ENCODE results near the gene AATF. TPM values are rescaled to one million over a fixed set of nuclear protein-coding genes. Genes with fewer than 3 reads are reported as not detected.

The AATF gene
- total RNA-seq, 1 experiment from 2014 or later: 45.1 TPM

DNA sequence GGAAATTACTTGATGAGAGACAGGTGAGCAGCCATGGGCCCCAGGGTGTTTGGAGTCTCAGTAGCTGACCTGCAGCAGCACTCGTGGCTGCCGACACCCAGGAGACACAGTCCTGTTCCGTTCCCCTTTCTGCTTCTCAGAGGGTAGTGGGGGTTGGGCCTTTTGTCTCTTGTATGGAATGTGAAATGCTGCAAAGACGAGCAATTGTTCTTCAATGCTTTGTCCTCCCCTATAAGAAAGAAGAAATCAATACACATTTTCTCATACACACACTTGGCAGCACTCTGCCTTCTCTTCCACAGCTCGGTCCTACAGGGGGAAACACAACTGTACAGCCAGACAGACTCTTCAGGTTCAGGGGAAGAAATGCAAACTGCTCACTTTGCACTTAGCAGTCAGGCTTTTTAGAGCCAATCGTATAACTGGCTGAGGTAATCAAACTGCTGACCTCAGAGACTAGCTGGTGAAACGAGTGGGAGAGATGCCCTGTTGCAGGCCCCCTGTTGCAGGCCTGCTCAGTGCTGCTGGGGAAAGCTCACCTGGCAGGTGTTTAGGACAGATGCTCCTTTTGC is 96.7 kb downstream of the AATF start:
- H3K36me3 ChIP-seq (ENCODE audit: insufficient read depth, low read length): peaks cover 4% of the 10 kb centered on the region; the same call in 1 of the 2 replicates
- H3K9me3 ChIP-seq (ENCODE audit: low read length): no peaks in the 10 kb centered on the region
- peaks cover 14% of the 10 kb centered on the region for H3K79me2 ChIP-seq (ENCODE audit: low read length)
- peak overlapping the region; percentile 37 for H3K9ac ChIP-seq (ENCODE audit: low read length)
- no peak overlapping the region for H3K4me3 ChIP-seq (ENCODE audit: low read length)
- peak; percentile 57 for DNase-seq
- H4K20me1 ChIP-seq (ENCODE audit: insufficient read depth, low read depth, low read length): no peaks in the 10 kb centered on the region
- peak overlapping the region; percentile 55 for H3K4me2 ChIP-seq (ENCODE audit: low read depth, low read length, poor library complexity, severe bottlenecking)
- H3K4me1 ChIP-seq (ENCODE audit: low read length): peaks cover 41% of the 10 kb centered on the region
- H3K27me3 ChIP-seq (ENCODE audit: low read length): no peaks in the 10 kb centered on the region
- H2AFZ ChIP-seq (ENCODE audit: low read length): no peak overlapping the region
- peak overlapping the region; percentile 76 for H3K27ac ChIP-seq (ENCODE audit: low read length)
- no peaks in the 10 kb centered on the region for H3K9me2 ChIP-seq (replicated peaks; ENCODE audit: insufficient read depth, low read length)

DNA sequence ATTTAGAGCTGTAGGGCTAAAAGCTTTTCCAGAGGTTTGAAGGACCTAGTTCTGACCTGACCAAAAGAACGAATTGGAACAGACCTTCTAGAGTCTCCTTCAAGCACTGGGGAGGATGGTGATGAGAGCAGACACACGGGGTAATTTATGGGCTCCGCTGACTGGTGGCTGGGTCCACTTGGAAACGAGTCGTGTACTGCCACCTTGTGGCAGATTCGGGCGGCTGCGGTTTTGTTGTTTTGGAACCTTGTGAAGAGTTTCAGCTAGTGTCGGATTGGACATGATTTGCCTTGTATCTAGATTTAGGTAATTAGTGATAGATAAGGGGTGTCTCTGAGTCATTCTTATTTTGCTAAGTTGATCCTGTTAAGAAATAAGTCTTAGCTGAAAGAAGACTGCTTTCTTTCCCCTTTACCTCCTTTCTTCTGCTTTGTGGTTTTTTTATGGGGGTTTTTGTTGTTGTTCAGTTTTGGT is 98.9 kb downstream of the AATF start:
- no peaks in the 10 kb centered on the region for H4K20me1 ChIP-seq (ENCODE audit: insufficient read depth, low read depth, low read length)
- H3K4me1 ChIP-seq (ENCODE audit: low read length): peaks cover 41% of the 10 kb centered on the region
- H3K79me2 ChIP-seq (ENCODE audit: low read length): peaks cover 7% of the 10 kb centered on the region
- H3K27me3 ChIP-seq (ENCODE audit: low read length): no peaks in the 10 kb centered on the region
- H3K36me3 ChIP-seq (ENCODE audit: insufficient read depth, low read length): peaks cover 4% of the 10 kb centered on the region; the same call in 1 of the 2 replicates
- H3K9me3 ChIP-seq (ENCODE audit: low read length): no peaks in the 10 kb centered on the region
- peak overlapping the region; percentile 3; the same call in 1 of the 2 replicates for H3K27ac ChIP-seq (ENCODE audit: low read length)
- DNase-seq: peak; percentile 95
- no peak overlapping the region for H3K4me2 ChIP-seq (ENCODE audit: low read depth, low read length, poor library complexity, severe bottlenecking)
- no peak overlapping the region for H2AFZ ChIP-seq (ENCODE audit: low read length)
- no peak overlapping the region for H3K9ac ChIP-seq (ENCODE audit: low read length)
- H3K4me3 ChIP-seq (ENCODE audit: low read length): no peak overlapping the region
- H3K9me2 ChIP-seq (replicated peaks; ENCODE audit: insufficient read depth, low read length): no peaks in the 10 kb centered on the region

DNA sequence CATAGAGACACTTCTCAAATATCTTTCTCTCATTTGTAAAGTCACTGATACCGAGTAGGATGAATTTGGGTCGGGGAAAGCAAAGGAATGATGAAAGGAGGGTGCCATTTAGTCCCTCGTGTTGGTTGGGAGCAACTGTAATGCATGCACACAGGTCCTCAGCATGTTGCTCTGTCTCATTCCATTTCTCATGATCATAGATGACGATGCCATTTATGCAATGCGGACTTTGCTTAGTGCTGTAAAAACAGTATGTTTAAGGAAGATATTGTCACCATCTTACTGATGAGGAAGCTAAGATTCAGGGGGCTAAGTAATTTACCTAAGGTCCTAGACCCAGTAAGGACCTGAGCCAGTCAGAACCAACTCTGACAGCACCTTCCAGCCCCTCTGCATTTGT is 100.1 kb downstream of the AATF start:
- no peak for DNase-seq
- H3K4me3 ChIP-seq (ENCODE audit: low read length): no peak overlapping the region

DNA sequence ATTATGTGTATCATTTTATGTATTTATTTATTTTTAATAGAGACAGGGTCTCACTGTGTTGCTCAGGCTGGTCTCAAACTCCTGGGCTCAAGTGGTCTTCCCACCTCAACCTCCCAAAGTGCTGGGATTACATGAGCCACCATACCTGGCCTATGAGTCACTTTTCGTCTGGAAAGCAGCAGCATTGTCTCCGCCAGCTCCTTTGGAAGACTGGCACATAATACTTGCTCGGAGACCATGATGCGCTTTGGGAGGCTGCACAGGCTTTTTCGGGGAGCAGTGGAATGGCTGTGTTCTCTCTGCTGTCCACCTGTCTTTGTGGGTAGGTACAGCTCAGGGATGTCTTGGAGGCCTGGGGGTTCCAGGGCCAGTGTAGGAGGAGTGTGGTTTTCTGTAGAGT is 102.2 kb downstream of the AATF start:
- Histone ChIP-seq H4K20me1 (ENCODE audit: insufficient read depth, low read depth, low read length) (0 out of 2 replicates have a peak, but pooled peaks cover 5% of the 10 kb centered on the region), H3K9ac (ENCODE audit: low read length) (no peak overlapping the region), H2AFZ (ENCODE audit: low read length) (no peak overlapping the region), H3K27ac (ENCODE audit: low read length) (no peak overlapping the region), H3K4me3 (ENCODE audit: low read length) (no peak overlapping the region), H3K27me3 (ENCODE audit: low read length) (no peaks in the 10 kb centered on the region), H3K4me2 (ENCODE audit: low read depth, low read length, poor library complexity, severe bottlenecking) (no peak overlapping the region), H3K4me1 (ENCODE audit: low read length) (peaks cover 10% of the 10 kb centered on the region), H3K9me2 (replicated peaks; ENCODE audit: insufficient read depth, low read length) (no peaks in the 10 kb centered on the region), H3K79me2 (ENCODE audit: low read length) (peaks cover 7% of the 10 kb centered on the region), H3K36me3 (ENCODE audit: insufficient read depth, low read length) (no peaks in the 10 kb centered on the region; the same call in 1 of the 2 replicates), H3K9me3 (ENCODE audit: low read length) (no peaks in the 10 kb centered on the region)
- no peak for DNase-seq

More for the DNA sequence above, 100.1 kb downstream of the AATF start:
- Histone ChIP-seq H3K4me2 (ENCODE audit: low read depth, low read length, poor library complexity, severe bottlenecking) (no peak overlapping the region), H3K4me1 (ENCODE audit: low read length) (peaks cover 31% of the 10 kb centered on the region), H2AFZ (ENCODE audit: low read length) (no peak overlapping the region), H3K27me3 (ENCODE audit: low read length) (no peaks in the 10 kb centered on the region), H3K9ac (ENCODE audit: low read length) (no peak overlapping the region), H4K20me1 (ENCODE audit: insufficient read depth, low read depth, low read length) (no peaks in the 10 kb centered on the region), H3K27ac (ENCODE audit: low read length) (no peak overlapping the region), H3K79me2 (ENCODE audit: low read length) (peaks cover 7% of the 10 kb centered on the region), H3K36me3 (ENCODE audit: insufficient read depth, low read length) (peaks cover 4% of the 10 kb centered on the region; the same call in 1 of the 2 replicates), H3K9me3 (ENCODE audit: low read length) (no peaks in the 10 kb centered on the region), H3K9me2 (replicated peaks; ENCODE audit: insufficient read depth, low read length) (no peaks in the 10 kb centered on the region)

DNA sequence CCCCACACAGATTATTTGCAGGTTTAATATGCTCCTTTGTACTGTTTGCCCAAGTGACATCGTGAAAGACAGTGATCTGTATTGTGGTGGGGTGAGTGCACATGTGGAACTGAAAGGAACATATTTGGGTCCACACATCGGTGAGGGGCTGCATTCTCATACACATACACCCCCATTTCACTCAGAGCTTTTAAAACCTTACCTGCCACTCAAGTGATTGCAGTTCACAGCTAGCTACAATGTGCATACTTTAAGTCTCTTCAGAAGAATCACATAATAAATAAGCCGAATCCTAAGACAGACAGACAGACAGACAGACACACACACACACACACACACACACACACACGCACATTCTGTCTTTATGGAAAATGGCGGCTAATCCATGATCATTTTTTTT is 102.6 kb downstream of the AATF start:
- Histone ChIP-seq H3K9me2 (replicated peaks; ENCODE audit: insufficient read depth, low read length) (no peaks in the 10 kb centered on the region), H4K20me1 (ENCODE audit: insufficient read depth, low read depth, low read length) (0 out of 2 replicates have a peak, but pooled peaks cover 5% of the 10 kb centered on the region), H2AFZ (ENCODE audit: low read length) (no peak overlapping the region), H3K27me3 (ENCODE audit: low read length) (no peaks in the 10 kb centered on the region), H3K27ac (ENCODE audit: low read length) (no peak overlapping the region), H3K4me1 (ENCODE audit: low read length) (peaks cover 9% of the 10 kb centered on the region), H3K79me2 (ENCODE audit: low read length) (peaks cover 7% of the 10 kb centered on the region), H3K9ac (ENCODE audit: low read length) (no peak overlapping the region), H3K4me3 (ENCODE audit: low read length) (no peak overlapping the region), H3K4me2 (ENCODE audit: low read depth, low read length, poor library complexity, severe bottlenecking) (no peak overlapping the region), H3K9me3 (ENCODE audit: low read length) (no peaks in the 10 kb centered on the region), H3K36me3 (ENCODE audit: insufficient read depth, low read length) (no peaks in the 10 kb centered on the region; the same call in 1 of the 2 replicates)
- DNase-seq: no peak

DNA sequence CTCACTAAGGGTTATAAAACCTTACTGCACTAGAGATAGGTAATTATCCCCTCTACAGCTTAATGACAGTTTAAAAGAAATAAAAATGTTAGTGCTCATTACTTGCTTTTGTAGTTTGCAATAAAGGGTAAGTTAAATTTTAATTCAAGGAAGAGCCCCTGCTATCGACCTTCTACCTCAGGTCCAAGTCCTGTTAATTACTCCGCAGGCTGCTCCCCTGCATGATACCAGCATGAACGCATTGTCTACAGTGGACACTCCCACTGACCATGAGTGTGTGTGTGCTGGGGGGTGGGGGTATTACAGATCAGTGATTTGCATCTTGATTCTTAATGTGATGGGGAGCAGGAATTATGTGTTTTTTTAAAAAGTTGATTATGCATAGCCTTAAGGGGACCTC is 103.1 kb downstream of the AATF start:
- Histone ChIP-seq H3K4me3 (ENCODE audit: low read length) (no peak overlapping the region), H3K9me3 (ENCODE audit: low read length) (no peaks in the 10 kb centered on the region), H3K9me2 (replicated peaks; ENCODE audit: insufficient read depth, low read length) (no peaks in the 10 kb centered on the region), H3K36me3 (ENCODE audit: insufficient read depth, low read length) (no peaks in the 10 kb centered on the region; the same call in 1 of the 2 replicates), H3K4me2 (ENCODE audit: low read depth, low read length, poor library complexity, severe bottlenecking) (no peak overlapping the region), H3K27ac (ENCODE audit: low read length) (no peak overlapping the region), H2AFZ (ENCODE audit: low read length) (no peak overlapping the region), H3K27me3 (ENCODE audit: low read length) (no peaks in the 10 kb centered on the region), H3K9ac (ENCODE audit: low read length) (no peak overlapping the region), H3K4me1 (ENCODE audit: low read length) (peaks cover 8% of the 10 kb centered on the region), H3K79me2 (ENCODE audit: low read length) (peaks cover 7% of the 10 kb centered on the region), H4K20me1 (ENCODE audit: insufficient read depth, low read depth, low read length) (0 out of 2 replicates have a peak, but pooled peaks cover 5% of the 10 kb centered on the region)
- DNase-seq: no peak

DNA sequence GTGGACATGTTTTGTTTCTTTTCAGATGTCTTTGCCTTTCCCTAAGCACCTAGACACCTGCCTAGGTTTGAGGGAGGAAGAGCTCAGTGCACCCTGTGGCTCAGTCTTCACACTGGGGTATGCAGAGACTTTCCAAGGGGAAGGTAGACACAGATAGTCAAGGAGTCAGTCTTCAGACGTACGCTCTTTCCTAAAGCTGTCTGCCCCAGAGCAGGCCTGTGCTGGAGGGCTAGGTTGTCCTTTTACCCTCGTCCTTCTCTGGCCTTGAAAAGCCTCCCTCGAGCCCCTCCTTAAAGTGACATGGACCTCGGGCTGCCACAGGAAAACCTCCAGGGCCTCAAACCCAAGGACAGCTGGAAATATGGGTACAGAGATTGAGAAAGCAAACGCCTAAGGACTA is 103.7 kb downstream of the AATF start:
- no peaks in the 10 kb centered on the region for H3K9me2 ChIP-seq (replicated peaks; ENCODE audit: insufficient read depth, low read length)
- H3K79me2 ChIP-seq (ENCODE audit: low read length): peaks cover 7% of the 10 kb centered on the region
- no peak overlapping the region for H3K4me3 ChIP-seq (ENCODE audit: low read length)
- H3K36me3 ChIP-seq (ENCODE audit: insufficient read depth, low read length): no peaks in the 10 kb centered on the region; the same call in 1 of the 2 replicates
- no peaks in the 10 kb centered on the region for H3K27me3 ChIP-seq (ENCODE audit: low read length)
- no peak overlapping the region for H3K9ac ChIP-seq (ENCODE audit: low read length)
- DNase-seq: no peak
- peaks cover 1% of the 10 kb centered on the region for H3K4me1 ChIP-seq (ENCODE audit: low read length)
- H4K20me1 ChIP-seq (ENCODE audit: insufficient read depth, low read depth, low read length): 0 out of 2 replicates have a peak, but pooled peaks cover 5% of the 10 kb centered on the region
- H3K4me2 ChIP-seq (ENCODE audit: low read depth, low read length, poor library complexity, severe bottlenecking): no peak overlapping the region
- no peaks in the 10 kb centered on the region for H3K9me3 ChIP-seq (ENCODE audit: low read length)
- H2AFZ ChIP-seq (ENCODE audit: low read length): no peak overlapping the region
- no peak overlapping the region for H3K27ac ChIP-seq (ENCODE audit: low read length)

DNA sequence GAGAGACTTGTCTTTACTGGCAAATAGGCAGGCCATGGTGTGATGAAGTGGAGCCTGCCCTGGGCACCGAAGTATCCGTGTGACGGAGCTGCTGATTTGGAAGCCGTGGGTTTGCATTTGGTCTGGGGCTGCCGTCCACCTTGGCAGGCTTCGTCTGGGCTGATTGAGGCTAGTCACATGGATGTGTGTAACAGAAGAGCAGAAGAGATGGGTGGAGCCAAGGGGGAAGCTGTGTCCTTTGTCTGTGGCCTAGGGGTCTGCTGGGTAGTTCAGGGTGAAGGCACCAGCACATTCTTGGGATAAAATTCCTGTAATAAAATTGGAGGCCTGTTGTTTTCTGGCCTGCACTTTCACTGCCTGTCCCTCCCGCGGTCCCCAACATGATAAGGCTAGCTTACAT is 106.1 kb downstream of the AATF start:
- Histone ChIP-seq H3K4me1 (ENCODE audit: low read length) (no peaks in the 10 kb centered on the region), H4K20me1 (ENCODE audit: insufficient read depth, low read depth, low read length) (0 out of 2 replicates have a peak, but pooled peaks cover 5% of the 10 kb centered on the region), H3K9me2 (replicated peaks; ENCODE audit: insufficient read depth, low read length) (no peaks in the 10 kb centered on the region), H3K36me3 (ENCODE audit: insufficient read depth, low read length) (no peaks in the 10 kb centered on the region), H3K27ac (ENCODE audit: low read length) (no peak overlapping the region), H2AFZ (ENCODE audit: low read length) (no peak overlapping the region), H3K4me3 (ENCODE audit: low read length) (no peak overlapping the region), H3K9me3 (ENCODE audit: low read length) (no peaks in the 10 kb centered on the region), H3K9ac (ENCODE audit: low read length) (no peak overlapping the region), H3K4me2 (ENCODE audit: low read depth, low read length, poor library complexity, severe bottlenecking) (no peak overlapping the region), H3K79me2 (ENCODE audit: low read length) (no peaks in the 10 kb centered on the region), H3K27me3 (ENCODE audit: low read length) (no peaks in the 10 kb centered on the region)
- no peak for DNase-seq

Data from Karpas-422 (cell line).